Coronary artery (tissue), 2 donors: ENCODE data around the gene HDAC11.

Experiments
- DNase-seq: peaks from one replicate; pipeline ENCODE4 v3.0.0-alpha.2; 2017; ENCODE audit warnings: low spot score
- H3K27ac ChIP-seq, 2 donors: fragments of 200-600 bp; sonication (generic); one replicate each; pipeline ENCODE4 v1.5.1; 2016 to 2019
- H3K4me3 ChIP-seq: fragments of 200-600 bp; sonication (generic); 2 replicates; pipeline ENCODE4 v1.5.1; 2016; ENCODE audit warnings: mild to moderate bottlenecking, moderate library complexity
- CTCF ChIP-seq: fragments of 200-600 bp; sonication (generic); IDR thresholded peaks from one replicate; pipeline ENCODE4 v1.5.1; 2019; ENCODE audit warnings: antibody characterized with exemption

Gene HDAC11

GRCh38 chr3:13472286-13472685 is 7.8 kb upstream of the HDAC11 start:
- H3K4me3 ChIP-seq = no peak overlapping the region
- no peak for TF ChIP-seq CTCF
- no peak for DNase-seq
- H3K27ac ChIP-seq = no peak overlapping the region

GRCh38 chr3:13473020-13473419 is 7.1 kb upstream of the HDAC11 start:
- TF ChIP-seq CTCF = no peak
- H3K4me3 ChIP-seq = no peak overlapping the region
- H3K27ac ChIP-seq = no peak overlapping the region
- no peak for DNase-seq

- TF ChIP-seq CTCF = no peak
- DNase-seq = no peak
Observed at GRCh38 chr3:13474021-13474420, 6.1 kb upstream of the HDAC11 start.

GRCh38 chr3:13474776-13475303 is 5.3 kb upstream of the HDAC11 start:
- Histone ChIP-seq H3K27ac (no peak overlapping the region), H3K4me3 (no peak overlapping the region)
- no peak for TF ChIP-seq CTCF
- DNase-seq = no peak

More at GRCh38 chr3:13474021-13474420, 6.1 kb upstream of the HDAC11 start:
- H3K4me3 ChIP-seq = no peak overlapping the region
- no peak overlapping the region for H3K27ac ChIP-seq

GRCh38 chr3:13475871-13476590 is 4.1 kb upstream of the HDAC11 start:
- TF ChIP-seq CTCF = no peak

DNA sequence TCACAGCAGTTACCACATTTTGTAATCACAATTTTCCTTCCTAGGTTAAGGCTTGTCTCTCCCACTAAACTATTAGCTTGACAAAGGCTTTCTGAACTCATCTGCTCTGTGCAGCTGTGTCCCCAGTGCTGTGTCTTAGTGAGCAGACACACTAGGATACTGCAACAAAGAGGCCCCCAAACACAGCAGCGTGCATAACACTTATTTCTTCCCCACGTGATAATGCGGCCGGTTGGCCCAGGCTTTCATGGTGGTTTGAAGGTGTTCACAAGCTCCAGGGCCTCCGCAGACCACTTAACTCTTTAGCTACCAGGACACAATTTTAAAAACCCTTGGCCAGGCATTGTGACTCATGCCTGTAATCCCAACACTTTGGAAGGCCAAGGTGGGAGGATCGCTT is 2.2 kb upstream of the HDAC11 start:
- no peak for DNase-seq
- TF ChIP-seq CTCF = no peak
- Histone ChIP-seq H3K27ac (no peak overlapping the region), H3K4me3 (no peak overlapping the region)

More at GRCh38 chr3:13475871-13476590, 4.1 kb upstream of the HDAC11 start:
- Histone ChIP-seq H3K27ac (no peak overlapping the region), H3K4me3 (no peak overlapping the region)
- no peak for DNase-seq

- Histone ChIP-seq H3K27ac (peak overlapping the region; percentile 82 to 95), H3K4me3 (peak overlapping the region; percentile 85)
- no peak for TF ChIP-seq CTCF
- no peak for DNase-seq
Observed at GRCh38 chr3:13479332-13479581, 849 bp upstream of the HDAC11 start.
